ENCODE results near the gene KDM5B.

Gene KDM5B

GRCh38 chr1:202806845-202807450, 1.3 kb downstream of the KDM5B start:
- TF ChIP-seq CTCF (conservative IDR thresholded peaks at IDR 0.05) = no peak
- TF ChIP-seq ZFX (IDR thresholded peaks at IDR 0.05) = peak; percentile 48
- peak overlapping the region; percentile 72 for H3K27ac ChIP-seq

- H3K27ac ChIP-seq = peak overlapping the region; percentile 72
- no peak for TF ChIP-seq CTCF (conservative IDR thresholded peaks at IDR 0.05)
- no peak for TF ChIP-seq ZFX (IDR thresholded peaks at IDR 0.05)
Observed at GRCh38 chr1:202805886-202806844, 2.1 kb downstream of the KDM5B start.

DNA sequence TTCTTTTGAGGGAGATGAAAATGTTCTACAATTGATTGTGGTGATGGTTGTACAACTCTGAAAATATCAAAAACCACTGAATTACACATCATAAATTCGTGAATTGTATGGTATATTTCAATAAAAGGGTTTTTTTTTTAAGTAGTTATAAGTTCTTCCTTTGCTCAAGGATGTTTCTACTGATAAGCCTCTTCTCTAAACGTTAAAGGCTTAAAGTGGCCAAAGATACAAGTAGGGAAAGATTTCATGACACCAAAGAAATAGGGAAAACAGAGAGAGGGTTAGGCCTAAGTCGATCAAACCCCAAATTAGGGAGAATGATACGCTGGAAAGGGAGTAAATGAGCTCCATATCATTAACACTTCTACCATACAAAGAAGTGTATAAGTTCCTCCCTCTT, 4.1 kb downstream of the KDM5B start:
- H3K27ac ChIP-seq = no peak overlapping the region
- TF ChIP-seq ZFX (IDR thresholded peaks at IDR 0.05) (no peak), CTCF (conservative IDR thresholded peaks at IDR 0.05) (no peak)

- TF ChIP-seq CTCF (conservative IDR thresholded peaks at IDR 0.05) (no peak), ZFX (IDR thresholded peaks at IDR 0.05) (no peak)
- no peak overlapping the region for H3K27ac ChIP-seq
Observed at GRCh38 chr1:202802998-202803932, 5.0 kb downstream of the KDM5B start.

DNA sequence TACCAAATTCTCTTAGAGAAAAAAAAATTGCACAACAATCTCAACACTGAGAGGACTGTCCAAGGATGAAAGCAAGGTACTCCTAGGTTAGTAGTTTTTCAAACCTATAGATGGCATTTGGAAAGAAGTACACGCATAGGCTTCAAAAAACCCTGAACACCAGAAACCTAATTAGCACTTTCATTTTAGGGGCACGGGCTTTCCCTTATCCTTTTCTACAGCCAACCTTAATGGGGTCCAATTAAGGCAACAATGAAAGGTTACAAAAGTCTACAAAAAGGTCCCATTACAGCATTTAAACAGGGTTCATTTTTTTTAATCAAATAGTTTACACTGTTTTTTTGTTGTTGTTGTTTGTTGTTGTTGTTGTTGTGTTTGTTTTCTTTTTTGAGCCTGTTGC, 6.2 kb downstream of the KDM5B start:
- TF ChIP-seq ZFX (IDR thresholded peaks at IDR 0.05) = no peak
- TF ChIP-seq CTCF (conservative IDR thresholded peaks at IDR 0.05) = no peak
- no peak overlapping the region for H3K27ac ChIP-seq

DNA sequence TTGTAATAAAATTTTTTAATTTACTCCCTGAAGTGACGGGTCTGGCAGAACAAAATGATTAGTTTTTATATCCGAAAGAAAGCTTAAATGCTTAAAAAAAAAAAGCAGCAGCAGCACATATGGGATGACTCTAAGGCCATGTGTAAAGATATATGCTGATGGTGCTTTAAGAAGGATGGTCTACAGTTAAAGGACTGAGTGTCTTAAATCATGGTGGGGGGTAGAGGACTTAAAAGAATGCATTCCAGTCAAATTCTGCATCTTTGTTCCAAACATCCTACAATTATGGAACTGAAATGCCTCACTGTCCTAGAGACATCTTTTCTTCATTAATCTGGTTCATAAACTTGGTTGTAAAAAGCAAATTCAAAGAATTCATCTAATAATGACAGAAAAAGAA, 7.0 kb downstream of the KDM5B start:
- TF ChIP-seq ZFX (IDR thresholded peaks at IDR 0.05) (no peak), CTCF (conservative IDR thresholded peaks at IDR 0.05) (no peak)
- no peak overlapping the region for H3K27ac ChIP-seq
